Parathyroid adenoma (tissue), 2 donors: ENCODE results near the gene VWA8.
"Not testable (repeated sequence)": the region's sequence is repeated elsewhere in the genome, so short reads cannot be mapped to it uniquely, and the experiment has no call there.

ENCODE experiments used
- H2AFZ ChIP-seq: fragments of 300-600 bp; sonication (generic); one replicate; pipeline ENCODE4 v1.7.0; 2017; ENCODE audit warnings: antibody characterized with exemption, mild to moderate bottlenecking
- H3K27ac ChIP-seq: fragments of 300-600 bp; sonication (generic); one replicate; pipeline ENCODE4 v1.7.0; 2017
- H3K27me3 ChIP-seq: fragments of 300-600 bp; sonication (generic); one replicate; pipeline ENCODE4 v1.7.0; 2017; ENCODE audit warnings: low read length; ENCODE audit not compliant: control insufficient read depth, insufficient read depth
- H3K36me3 ChIP-seq: fragments of 300-600 bp; sonication (generic); one replicate; pipeline ENCODE4 v1.7.0; 2017; ENCODE audit warnings: low read length; ENCODE audit not compliant: control insufficient read depth, insufficient read depth
- H3K4me1 ChIP-seq: fragments of 300-600 bp; sonication (generic); one replicate; pipeline ENCODE4 v1.7.0; 2017; ENCODE audit warnings: control low read depth
- H3K4me2 ChIP-seq: fragments of 300-600 bp; sonication (generic); one replicate; pipeline ENCODE4 v1.7.0; 2017; ENCODE audit warnings: low read length
- H3K4me3 ChIP-seq: fragments of 300-600 bp; sonication (generic); one replicate; pipeline ENCODE4 v1.7.0; 2017; ENCODE audit warnings: low read depth, low read length
- H3K79me2 ChIP-seq: fragments of 300-600 bp; sonication (generic); one replicate; pipeline ENCODE4 v1.7.0; 2017; ENCODE audit warnings: control low read depth
- H3K9ac ChIP-seq: fragments of 300-600 bp; sonication (generic); one replicate; pipeline ENCODE4 v1.7.0; 2017; ENCODE audit warnings: mild to moderate bottlenecking
- H3K9me3 ChIP-seq: fragments of 300-600 bp; sonication (generic); one replicate; pipeline ENCODE4 v1.7.0; 2017; ENCODE audit warnings: low read length; ENCODE audit not compliant: control insufficient read depth
- TF ChIP-seq, protein P1 (sequence below): fragments of 300-600 bp; sonication (generic); IDR thresholded peaks from one replicate; pipeline ENCODE4 v1.7.0; 2017; ENCODE audit warnings: antibody characterized with exemption, mild to moderate bottlenecking
- donor health status: primary hyperparathyroidism.

The VWA8 gene

DNA sequence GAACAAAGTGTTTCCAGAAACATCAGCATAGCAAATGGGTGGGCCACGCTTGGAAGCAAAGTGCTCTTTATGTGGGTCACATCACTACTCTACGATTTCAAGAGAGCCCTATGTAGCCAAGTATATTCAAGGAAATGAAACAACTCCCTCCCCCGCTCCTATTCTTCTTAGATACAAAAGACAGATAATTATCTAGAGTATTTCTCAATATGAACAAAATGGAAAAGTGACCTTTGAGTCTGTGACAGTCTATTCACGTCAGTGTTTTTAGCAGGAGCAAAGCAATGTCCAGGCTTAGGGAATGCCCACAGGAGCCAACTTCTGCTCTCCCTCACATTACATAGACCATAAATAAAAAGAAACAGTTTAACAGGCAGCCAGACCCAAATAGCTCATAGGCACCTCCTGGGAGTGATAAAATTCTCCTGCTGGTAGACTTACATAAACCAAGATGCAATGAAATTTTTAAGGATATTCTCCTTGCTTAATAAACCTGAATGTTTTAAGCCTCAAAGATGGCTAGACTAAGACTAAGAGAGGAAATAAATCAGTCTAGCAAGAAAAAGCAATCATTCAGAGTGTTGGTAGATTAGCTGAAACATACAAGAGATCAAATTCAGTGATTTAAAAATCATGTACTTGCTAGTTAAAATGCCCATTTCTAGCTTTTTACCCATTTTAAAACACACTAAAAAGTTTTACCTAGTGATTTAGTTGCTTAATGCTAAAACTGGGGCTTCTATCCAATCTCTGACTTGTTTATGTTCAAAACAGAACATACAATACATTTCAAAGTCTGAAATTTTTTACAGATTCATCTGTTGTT lies 320.7 kb downstream of the VWA8 start:
- H3K4me3 ChIP-seq, result no peak overlapping the region
- H3K9ac ChIP-seq, result no peak overlapping the region
- H3K27ac ChIP-seq, result peak overlapping the region; percentile 36
- no peaks in the 10 kb centered on the region for H3K9me3 ChIP-seq
- H3K4me2 ChIP-seq, result no peak overlapping the region
- no peaks in the 10 kb centered on the region for H3K36me3 ChIP-seq
- H2AFZ ChIP-seq, result no peak overlapping the region
- TF ChIP-seq, protein P1, sequence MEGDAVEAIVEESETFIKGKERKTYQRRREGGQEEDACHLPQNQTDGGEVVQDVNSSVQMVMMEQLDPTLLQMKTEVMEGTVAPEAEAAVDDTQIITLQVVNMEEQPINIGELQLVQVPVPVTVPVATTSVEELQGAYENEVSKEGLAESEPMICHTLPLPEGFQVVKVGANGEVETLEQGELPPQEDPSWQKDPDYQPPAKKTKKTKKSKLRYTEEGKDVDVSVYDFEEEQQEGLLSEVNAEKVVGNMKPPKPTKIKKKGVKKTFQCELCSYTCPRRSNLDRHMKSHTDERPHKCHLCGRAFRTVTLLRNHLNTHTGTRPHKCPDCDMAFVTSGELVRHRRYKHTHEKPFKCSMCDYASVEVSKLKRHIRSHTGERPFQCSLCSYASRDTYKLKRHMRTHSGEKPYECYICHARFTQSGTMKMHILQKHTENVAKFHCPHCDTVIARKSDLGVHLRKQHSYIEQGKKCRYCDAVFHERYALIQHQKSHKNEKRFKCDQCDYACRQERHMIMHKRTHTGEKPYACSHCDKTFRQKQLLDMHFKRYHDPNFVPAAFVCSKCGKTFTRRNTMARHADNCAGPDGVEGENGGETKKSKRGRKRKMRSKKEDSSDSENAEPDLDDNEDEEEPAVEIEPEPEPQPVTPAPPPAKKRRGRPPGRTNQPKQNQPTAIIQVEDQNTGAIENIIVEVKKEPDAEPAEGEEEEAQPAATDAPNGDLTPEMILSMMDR, result no peak
- H3K27me3 ChIP-seq, result no peaks in the 10 kb centered on the region
- peaks cover 5% of the 10 kb centered on the region for H3K4me1 ChIP-seq
- no peaks in the 10 kb centered on the region for H3K79me2 ChIP-seq

DNA sequence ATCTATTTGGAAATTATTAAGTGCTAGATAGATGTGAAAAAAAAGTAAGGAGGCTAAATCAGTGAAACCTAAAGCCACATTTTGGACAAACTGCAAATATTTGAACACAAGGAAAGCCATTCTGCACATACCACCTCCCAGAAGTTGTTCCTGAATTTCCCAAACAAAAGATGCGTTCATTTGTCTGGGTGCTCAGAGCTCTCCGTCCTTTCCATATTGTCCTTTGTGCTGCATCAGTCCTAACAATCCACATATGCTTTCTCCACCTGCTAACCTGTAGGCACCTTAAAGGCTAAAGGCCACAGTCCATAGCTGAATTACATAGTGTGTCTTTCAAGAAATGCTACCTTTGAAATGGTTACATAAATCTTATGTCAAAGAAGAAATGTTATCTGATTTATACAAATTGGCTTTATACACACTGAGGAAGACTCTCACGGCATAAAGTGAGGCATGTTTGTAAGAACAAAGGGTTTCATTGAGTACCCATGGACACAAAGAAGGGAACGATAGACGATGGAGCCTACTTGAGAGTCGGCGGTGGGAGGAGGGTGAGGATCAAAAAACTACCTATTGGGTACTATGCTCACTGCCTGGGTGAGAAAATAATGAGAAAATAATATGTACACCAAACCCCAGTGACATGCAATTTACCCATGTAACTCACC lies 321.5 kb downstream of the VWA8 start:
- TF ChIP-seq, protein P1, result no peak
- Histone ChIP-seq H3K36me3 (no peaks in the 10 kb centered on the region), H3K9me3 (no peaks in the 10 kb centered on the region), H2AFZ (no peak overlapping the region), H3K27ac (no peak overlapping the region), H3K79me2 (no peaks in the 10 kb centered on the region), H3K27me3 (no peaks in the 10 kb centered on the region), H3K9ac (no peak overlapping the region), H3K4me3 (no peak overlapping the region), H3K4me2 (no peak overlapping the region), H3K4me1 (peaks cover 5% of the 10 kb centered on the region)

GRCh38 chr13:41637586-41637985 lies 323.3 kb downstream of the VWA8 start:
- Histone ChIP-seq H3K27me3 (no peaks in the 10 kb centered on the region), H3K4me1 (peaks cover 5% of the 10 kb centered on the region), H3K36me3 (no peaks in the 10 kb centered on the region), H3K79me2 (no peaks in the 10 kb centered on the region), H3K27ac (no peak overlapping the region), H2AFZ (no peak overlapping the region), H3K9ac (no peak overlapping the region), H3K9me3 (no peaks in the 10 kb centered on the region), H3K4me2 (no peak overlapping the region), H3K4me3 (no peak overlapping the region)
- TF ChIP-seq, protein P1, result no peak

DNA sequence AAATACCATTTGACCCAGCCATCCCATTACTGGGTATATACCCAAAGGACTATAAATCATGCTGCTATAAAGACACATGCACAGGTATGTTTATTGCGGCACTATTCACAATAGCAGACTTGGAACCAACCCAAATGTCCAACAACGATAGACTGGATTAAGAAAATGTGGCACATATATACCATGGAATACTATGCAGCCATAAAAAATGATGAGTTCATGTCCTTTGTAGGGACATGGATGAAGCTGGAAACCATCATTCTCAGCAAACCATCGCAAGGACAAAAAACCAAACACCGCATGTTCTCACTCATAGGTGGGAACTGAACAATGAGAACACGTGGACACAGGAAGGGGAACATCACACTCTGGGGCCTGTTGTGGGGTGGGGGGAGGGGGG lies 323.9 kb downstream of the VWA8 start:
- H3K4me1 ChIP-seq, H3K79me2 ChIP-seq, H3K36me3 ChIP-seq, H3K9me3 ChIP-seq, H3K27me3 ChIP-seq, H3K9ac ChIP-seq, H3K4me3 ChIP-seq, H2AFZ ChIP-seq, H3K27ac ChIP-seq, H3K4me2 ChIP-seq: not testable (repeated sequence)

DNA sequence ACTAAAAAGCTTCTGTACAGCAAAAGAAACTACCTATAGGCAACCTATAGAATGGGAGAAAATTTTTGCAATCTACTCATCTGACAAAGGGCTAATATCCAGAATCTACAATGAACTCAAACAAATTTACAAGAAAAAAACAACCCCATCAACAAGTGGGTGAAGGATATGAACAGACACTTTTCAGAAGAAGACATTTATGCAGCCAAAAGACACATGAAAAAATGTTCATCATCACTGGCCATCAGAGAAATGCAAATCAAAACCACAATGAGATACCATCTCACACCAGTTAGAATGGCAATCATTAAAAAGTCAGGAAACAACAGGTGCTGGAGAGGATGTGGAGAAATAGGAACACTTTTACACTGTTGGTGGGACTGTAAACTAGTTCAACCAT lies 324.3 kb downstream of the VWA8 start:
- not testable (repeated sequence) for H3K4me2 ChIP-seq, H3K9me3 ChIP-seq, H3K27me3 ChIP-seq, H3K4me1 ChIP-seq, H3K4me3 ChIP-seq, H3K36me3 ChIP-seq, H3K79me2 ChIP-seq, H2AFZ ChIP-seq, H3K9ac ChIP-seq, H3K27ac ChIP-seq
